Thoracic aorta (tissue), 2 donors: ENCODE measurements around the gene ELAVL1. TPM values are rescaled to one million over a fixed set of nuclear protein-coding genes. Genes with fewer than 3 reads are reported as not detected.

Source experiments
- ATAC-seq: fragments of 150-250 bp; one replicate; pipeline ENCODE4 v1.8.0; 2017; ENCODE audit warnings: low read depth; ENCODE audit not compliant: insufficient number of reproducible peaks, low FRiP score
- DNase-seq: peaks from one replicate; pipeline ENCODE4 v3.0.0-alpha.2; 2020; ENCODE audit warnings: low spot score
- H3K27ac ChIP-seq, 2 donors: fragments of 200-600 bp; sonication (generic); 1 replicate in 1 of 2; 2 replicates in 1 of 2; pipeline ENCODE4 v1.5.1; 2016; ENCODE audit warnings: mild to moderate bottlenecking in 2 of 2, moderate library complexity in 2 of 2
- H3K27me3 ChIP-seq: fragments of 200-600 bp; sonication (generic); replicated peaks from 2 replicates; pipeline ENCODE4 v1.6.0; 2016; ENCODE audit warnings: mild to moderate bottlenecking; ENCODE audit not compliant: insufficient read depth
- H3K36me3 ChIP-seq: fragments of 200-600 bp; sonication (generic); one replicate; pipeline ENCODE4 v1.5.1; 2016
- H3K4me1 ChIP-seq, 2 donors: fragments of 200-600 bp; sonication (generic); 1 replicate in 1 of 2; 2 replicates in 1 of 2; pipeline versions ENCODE4 v1.5.1 to v1.6.0; 2016; ENCODE audit warnings: low read depth in 2 of 2, mild to moderate bottlenecking in 1 of 2; ENCODE audit not compliant: control insufficient read depth in 1 of 2
- H3K4me3 ChIP-seq: fragments of 200-600 bp; sonication (generic); 2 replicates; pipeline ENCODE4 v1.5.1; 2016; ENCODE audit warnings: mild to moderate bottlenecking
- H3K9me3 ChIP-seq: fragments of 200-600 bp; sonication (generic); 2 replicates; pipeline ENCODE4 v1.5.1; 2016
- total RNA-seq, 2 donors: library from RNA; depleted of rRNA; stranded (reverse); fragments of >200 nt; gene quantifications; one replicate each; pipeline versions ENCODE4 v1.1.0 to v1.2.3, GENCODE V29; 2016
- TF ChIP-seq, protein P1 (sequence below): fragments of 200-600 bp; sonication (generic); IDR thresholded peaks from one replicate; pipeline ENCODE4 v1.5.1; 2019; ENCODE audit warnings: antibody characterized with exemption

Gene ELAVL1
- total RNA-seq, 2 donors from 2014 or later = 33.6 to 39.2 TPM

DNA sequence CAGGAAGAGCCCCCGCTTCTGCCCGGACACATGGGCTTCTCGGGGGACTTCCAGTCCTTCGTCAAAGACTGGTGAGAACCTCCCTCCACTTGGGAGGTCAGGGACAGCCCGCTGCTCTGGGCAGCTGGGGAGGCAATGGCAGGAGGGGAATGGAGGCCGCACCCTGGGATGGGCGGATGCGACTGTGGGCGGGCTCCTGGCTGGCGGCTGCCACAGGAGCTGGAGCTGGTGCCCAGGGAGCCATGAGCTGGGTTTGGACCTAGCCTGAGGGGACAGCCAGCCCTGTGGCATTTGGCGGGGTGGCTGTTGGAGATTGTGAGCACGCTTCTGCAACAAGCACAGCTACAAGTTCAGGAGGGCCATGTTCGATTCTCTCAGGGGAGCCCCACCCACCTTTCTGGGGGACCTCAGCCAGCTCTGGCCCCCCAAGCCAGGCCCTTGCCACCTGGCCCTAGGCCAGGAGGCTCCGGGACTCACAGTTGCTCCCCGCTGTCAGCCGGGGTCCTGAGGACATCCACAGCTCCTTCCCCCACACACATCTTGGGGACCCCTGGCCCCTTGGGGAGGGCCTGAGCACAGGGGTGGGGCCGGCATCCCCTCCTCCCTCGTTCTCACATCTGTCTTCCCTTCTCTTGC, 93.8 kb downstream of the ELAVL1 start:
- Histone ChIP-seq H3K36me3 (peaks cover 34% of the 10 kb centered on the region), H3K4me1 (peaks cover 9 to 19% of the 10 kb centered on the region in 2 donors), H3K27ac (no peak overlapping the region), H3K4me3 (no peak overlapping the region), H3K9me3 (no peaks in the 10 kb centered on the region), H3K27me3 (no peaks in the 10 kb centered on the region)
- DNase-seq (no peak), ATAC-seq (no peak)
- TF ChIP-seq, protein P1, sequence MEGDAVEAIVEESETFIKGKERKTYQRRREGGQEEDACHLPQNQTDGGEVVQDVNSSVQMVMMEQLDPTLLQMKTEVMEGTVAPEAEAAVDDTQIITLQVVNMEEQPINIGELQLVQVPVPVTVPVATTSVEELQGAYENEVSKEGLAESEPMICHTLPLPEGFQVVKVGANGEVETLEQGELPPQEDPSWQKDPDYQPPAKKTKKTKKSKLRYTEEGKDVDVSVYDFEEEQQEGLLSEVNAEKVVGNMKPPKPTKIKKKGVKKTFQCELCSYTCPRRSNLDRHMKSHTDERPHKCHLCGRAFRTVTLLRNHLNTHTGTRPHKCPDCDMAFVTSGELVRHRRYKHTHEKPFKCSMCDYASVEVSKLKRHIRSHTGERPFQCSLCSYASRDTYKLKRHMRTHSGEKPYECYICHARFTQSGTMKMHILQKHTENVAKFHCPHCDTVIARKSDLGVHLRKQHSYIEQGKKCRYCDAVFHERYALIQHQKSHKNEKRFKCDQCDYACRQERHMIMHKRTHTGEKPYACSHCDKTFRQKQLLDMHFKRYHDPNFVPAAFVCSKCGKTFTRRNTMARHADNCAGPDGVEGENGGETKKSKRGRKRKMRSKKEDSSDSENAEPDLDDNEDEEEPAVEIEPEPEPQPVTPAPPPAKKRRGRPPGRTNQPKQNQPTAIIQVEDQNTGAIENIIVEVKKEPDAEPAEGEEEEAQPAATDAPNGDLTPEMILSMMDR = no peak

GRCh38 chr19:7910321-7911161, 94.9 kb downstream of the ELAVL1 start:
- Histone ChIP-seq H3K27ac (no peak overlapping the region), H3K27me3 (no peaks in the 10 kb centered on the region), H3K36me3 (peaks cover 34% of the 10 kb centered on the region), H3K9me3 (no peaks in the 10 kb centered on the region), H3K4me1 (peaks cover 3 to 21% of the 10 kb centered on the region in 2 donors), H3K4me3 (no peak overlapping the region)
- DNase-seq (no peak), ATAC-seq (no peak)
- TF ChIP-seq, protein P1 = no peak

- DNase-seq (no peak), ATAC-seq (no peak)
- H3K36me3 ChIP-seq = peaks cover 34% of the 10 kb centered on the region
- H3K4me3 ChIP-seq = no peak overlapping the region
- H3K9me3 ChIP-seq = no peaks in the 10 kb centered on the region
- H3K4me1 ChIP-seq = peaks cover 12 to 30% of the 10 kb centered on the region in 2 donors
- H3K27me3 ChIP-seq = no peaks in the 10 kb centered on the region
- no peak overlapping the region for H3K27ac ChIP-seq
- TF ChIP-seq, protein P1 = no peak
Observed at GRCh38 chr19:7909471-7910067, 95.9 kb downstream of the ELAVL1 start.

DNA sequence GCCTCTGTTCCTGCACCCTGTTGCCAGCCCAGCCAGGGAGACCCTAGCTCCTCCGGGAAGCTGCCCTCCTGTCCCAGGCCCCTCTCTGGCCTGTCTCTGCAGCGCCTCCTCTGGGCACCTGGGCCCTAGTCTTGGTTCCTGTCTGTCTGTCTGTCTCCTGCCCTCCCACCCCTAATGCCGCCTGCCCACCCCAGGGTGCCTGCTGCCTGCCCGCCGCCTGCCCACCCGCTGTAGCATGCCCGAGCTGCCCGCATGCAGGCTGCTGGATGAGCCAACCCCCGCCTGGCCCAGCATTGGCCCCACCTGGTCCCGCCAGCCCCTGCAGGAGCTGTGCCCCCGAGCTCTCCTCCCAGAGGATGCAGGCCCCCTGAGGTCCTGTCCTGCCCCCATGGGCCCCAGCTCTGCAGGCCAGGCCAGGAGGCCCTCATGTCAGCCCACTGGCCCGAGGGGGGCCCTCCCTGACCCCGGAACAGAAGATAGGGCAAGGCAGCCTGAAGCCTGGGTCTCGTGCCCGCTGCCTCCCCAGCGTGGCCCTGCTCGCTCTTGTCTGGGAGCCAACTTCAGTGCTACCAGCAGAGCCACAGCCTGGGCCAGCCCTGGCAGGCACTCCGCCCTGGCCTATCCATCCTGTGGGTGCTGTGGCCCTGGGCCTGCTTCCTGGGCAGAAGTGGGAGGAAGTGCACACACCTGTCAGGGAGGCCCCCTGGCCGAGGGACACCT, 96.5 kb downstream of the ELAVL1 start:
- Histone ChIP-seq H3K4me3 (no peak overlapping the region), H3K27ac (no peak overlapping the region), H3K4me1 (peaks cover 13 to 34% of the 10 kb centered on the region in 2 donors), H3K9me3 (no peaks in the 10 kb centered on the region), H3K36me3 (peaks cover 34% of the 10 kb centered on the region), H3K27me3 (no peaks in the 10 kb centered on the region)
- TF ChIP-seq, protein P1 = no peak
- DNase-seq (no peak), ATAC-seq (no peak)

Other genes with a start within 250 kb of the ELAVL1 start
- not detected for gene CLEC4M, start 242.4 kb downstream of the ELAVL1 start, total RNA-seq
- gene EVI5L, start 175.4 kb downstream of the ELAVL1 start, total RNA-seq = 10 to 100 TPM; 12.1 to 16.8 TPM
- gene PRR36, start 131.3 kb downstream of the ELAVL1 start, total RNA-seq = not detected
- gene LRRC8E, start 117.1 kb downstream of the ELAVL1 start, total RNA-seq = under 1 TPM in 1 of 2 donors, not detected in 1; 0.14 TPM
- 10 to 100 TPM; 15.2 to 16.9 TPM for gene MAP2K7, start 101.8 kb downstream of the ELAVL1 start, total RNA-seq
- not detected for gene TGFBR3L, start 90.8 kb downstream of the ELAVL1 start, total RNA-seq
- gene SNAPC2, start 85.3 kb downstream of the ELAVL1 start, total RNA-seq = 10 to 100 TPM; 13.3 to 26.1 TPM
- gene CTXN1, start 79.5 kb downstream of the ELAVL1 start, total RNA-seq = under 1 TPM in 1 of 2 donors, not detected in 1; 0.54 TPM
- gene TIMM44, start 62.0 kb downstream of the ELAVL1 start, total RNA-seq = 10 to 100 TPM; 51.2 to 77.6 TPM
- not detected for gene CCL25, start 47.1 kb upstream of the ELAVL1 start, total RNA-seq
- not detected for gene FBN3, start 144.0 kb upstream of the ELAVL1 start, total RNA-seq
- 10 to 100 TPM; 21.9 to 29.7 TPM for gene CERS4, start 203.7 kb upstream of the ELAVL1 start, total RNA-seq